GM19467 (cell line): ENCODE results near the gene UNC119.

Source experiments
- ATAC-seq: cut with Tn5 transposase; IDR thresholded peaks from one replicate; pipeline ENCODE4 v1.9.1; 2021; ENCODE audit warnings: mild to moderate bottlenecking, moderate library complexity; ENCODE audit not compliant: unreplicated experiment

The UNC119 gene

GRCh38 chr17:28545141-28545503 is 7.3 kb downstream of the UNC119 start:
- ATAC-seq, result no peak

GRCh38 chr17:28544402-28545140 is 7.9 kb downstream of the UNC119 start:
- no peak for ATAC-seq

- no peak for ATAC-seq
These were observed 11.0 kb downstream of the UNC119 start for GRCh38 chr17:28541439-28541838.

- ATAC-seq, result no peak
These were observed 12.2 kb downstream of the UNC119 start for GRCh38 chr17:28540231-28540630.

- ATAC-seq, result no peak
These were observed 14.0 kb downstream of the UNC119 start for GRCh38 chr17:28538296-28538895.

- ATAC-seq, result no peak
These were observed 15.2 kb downstream of the UNC119 start for GRCh38 chr17:28537219-28537610.

- no peak for ATAC-seq
These were observed 15.7 kb downstream of the UNC119 start for GRCh38 chr17:28536532-28537218.

GRCh38 chr17:28534740-28535375 is 17.6 kb downstream of the UNC119 start:
- no peak for ATAC-seq

GRCh38 chr17:28533091-28533807 is 19.2 kb downstream of the UNC119 start:
- ATAC-seq, result no peak

GRCh38 chr17:28532050-28532960 is 20.1 kb downstream of the UNC119 start:
- ATAC-seq, result no peak

GRCh38 chr17:28530926-28531325 is 21.5 kb downstream of the UNC119 start:
- ATAC-seq, result no peak

- ATAC-seq, result no peak
These were observed 22.2 kb downstream of the UNC119 start for GRCh38 chr17:28530250-28530649.

- ATAC-seq, result no peak
These were observed 23.4 kb downstream of the UNC119 start for GRCh38 chr17:28529013-28529400.

GRCh38 chr17:28528327-28529012 is 24.0 kb downstream of the UNC119 start:
- no peak for ATAC-seq

- no peak for ATAC-seq
These were observed 24.6 kb downstream of the UNC119 start for GRCh38 chr17:28527859-28528258.

GRCh38 chr17:28527181-28527681 is 25.2 kb downstream of the UNC119 start:
- no peak for ATAC-seq

- no peak for ATAC-seq
These were observed 26.0 kb downstream of the UNC119 start for GRCh38 chr17:28526381-28526780.

GRCh38 chr17:28524476-28525424 is 27.7 kb downstream of the UNC119 start:
- no peak for ATAC-seq
